Chondrocyte (in vitro differentiated cells): ENCODE measurements around the gene LZIC. TPM values are rescaled to one million over a fixed set of nuclear protein-coding genes. Genes with fewer than 3 reads are reported as not detected.
"Not testable (repeated sequence)": the region's sequence is repeated elsewhere in the genome, so short reads cannot be mapped to it uniquely, and the experiment has no call there.

Experiments
- DNase-seq: peaks from one replicate; pipeline ENCODE4 v3.0.0; 2021; ENCODE audit warnings: mixed read lengths, low spot score
- H3K27ac Mint-ChIP-seq: one replicate; pipeline ENCODE4 v1.8.0; 2021; ENCODE audit warnings: mild to moderate bottlenecking, moderate library complexity, mixed read lengths; ENCODE audit not compliant: unreplicated experiment
- H3K27me3 Mint-ChIP-seq: 2 replicates; pipeline ENCODE4 v1.8.0; 2021; ENCODE audit warnings: low read depth, mixed read lengths
- H3K36me3 Mint-ChIP-seq: 2 replicates; pipeline ENCODE4 v1.8.0; 2021; ENCODE audit warnings: low read depth, mixed read lengths
- H3K4me1 Mint-ChIP-seq: 2 replicates; pipeline ENCODE4 v1.8.0; 2021; ENCODE audit warnings: low read depth, mild to moderate bottlenecking, mixed read lengths
- H3K4me3 Mint-ChIP-seq: one replicate; pipeline ENCODE4 v1.8.0; 2021; ENCODE audit warnings: mild to moderate bottlenecking, moderate library complexity, mixed read lengths; ENCODE audit not compliant: unreplicated experiment
- H3K9me3 Mint-ChIP-seq: 2 replicates; pipeline ENCODE4 v1.8.0; 2021; ENCODE audit warnings: low read depth, mixed read lengths
- CTCF ChIP-seq: fragments of 200-600 bp; sonication (generic); IDR thresholded peaks from 2 replicates; pipeline ENCODE4 v1.5.0; 2021; ENCODE audit warnings: antibody characterized with exemption, mild to moderate bottlenecking, moderate library complexity
- total RNA-seq: library from RNA; stranded (reverse); gene quantifications from 3 replicates; pipeline ENCODE4 v1.2.1, GENCODE V29; 2021

The LZIC gene
- total RNA-seq, 1 donor from 2014 or later: 28.4 TPM

DNA sequence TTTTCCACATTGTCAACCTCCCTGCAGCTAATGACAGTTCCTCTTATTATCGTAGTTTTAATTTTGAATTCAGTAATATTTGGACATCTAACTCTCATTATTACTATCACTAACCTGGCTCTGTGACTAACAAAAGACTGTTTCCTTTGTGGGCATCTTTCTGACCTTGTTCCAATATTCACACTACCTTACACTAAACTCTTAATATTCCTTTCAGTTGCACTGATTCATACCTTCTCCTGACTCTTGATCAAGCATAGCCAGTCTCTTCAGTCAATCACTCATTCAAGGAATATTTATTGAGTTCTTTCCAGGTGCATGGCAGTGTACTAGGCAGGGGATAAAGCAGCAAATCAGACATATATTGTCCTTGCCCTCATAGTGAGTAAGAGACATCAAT, 25.3 kb downstream of the LZIC start:
- no peak for TF ChIP-seq CTCF
- Mint-ChIP-seq H3K4me1 (no peaks in the 10 kb centered on the region), H3K27ac (no peak overlapping the region), H3K36me3 (no peaks in the 10 kb centered on the region), H3K27me3 (no peaks in the 10 kb centered on the region), H3K4me3 (no peak overlapping the region), H3K9me3 (peaks cover 2% of the 10 kb centered on the region)
- no peak for DNase-seq

- H3K4me1 Mint-ChIP-seq, H3K36me3 Mint-ChIP-seq, DNase-seq, H3K4me3 Mint-ChIP-seq, H3K27ac Mint-ChIP-seq, H3K9me3 Mint-ChIP-seq, H3K27me3 Mint-ChIP-seq: not testable (repeated sequence)
These were observed 25.7 kb downstream of the LZIC start for GRCh38 chr1:9917495-9917894.

GRCh38 chr1:9916452-9916851, 26.7 kb downstream of the LZIC start:
- H3K36me3 Mint-ChIP-seq: no peaks in the 10 kb centered on the region
- DNase-seq: no peak
- no peak overlapping the region for H3K27ac Mint-ChIP-seq
- no peak for TF ChIP-seq CTCF
- peaks cover 2% of the 10 kb centered on the region for H3K9me3 Mint-ChIP-seq
- H3K4me3 Mint-ChIP-seq: no peak overlapping the region
- peaks cover 4% of the 10 kb centered on the region for H3K4me1 Mint-ChIP-seq
- no peaks in the 10 kb centered on the region for H3K27me3 Mint-ChIP-seq

DNA sequence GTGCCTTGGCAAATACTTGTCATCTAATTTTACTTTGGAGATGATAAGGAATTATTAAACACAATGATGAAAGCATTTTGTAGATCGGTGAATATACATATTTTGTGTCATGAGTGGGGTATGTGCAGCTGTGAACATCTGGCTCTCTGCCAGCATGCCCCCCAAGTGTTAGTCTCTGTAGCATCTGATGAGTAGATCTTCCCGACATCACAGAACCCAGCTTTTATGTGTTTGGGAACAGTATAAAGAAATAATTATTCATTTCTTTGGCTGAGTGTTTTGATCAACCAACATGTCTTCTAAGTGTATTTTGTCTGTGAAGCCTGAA, 28.6 kb downstream of the LZIC start:
- TF ChIP-seq CTCF: no peak
- H3K27ac Mint-ChIP-seq: no peak overlapping the region
- no peaks in the 10 kb centered on the region for H3K36me3 Mint-ChIP-seq
- DNase-seq: no peak
- no peak overlapping the region for H3K4me3 Mint-ChIP-seq
- H3K27me3 Mint-ChIP-seq: no peaks in the 10 kb centered on the region
- peaks cover 2% of the 10 kb centered on the region for H3K9me3 Mint-ChIP-seq
- H3K4me1 Mint-ChIP-seq: peaks cover 12% of the 10 kb centered on the region

GRCh38 chr1:9912264-9912936, 30.8 kb downstream of the LZIC start:
- H3K9me3 Mint-ChIP-seq: no peaks in the 10 kb centered on the region
- H3K27ac Mint-ChIP-seq: peak overlapping the region; percentile 52
- H3K4me1 Mint-ChIP-seq: peaks cover 24% of the 10 kb centered on the region
- H3K36me3 Mint-ChIP-seq: no peaks in the 10 kb centered on the region
- no peak for TF ChIP-seq CTCF
- H3K27me3 Mint-ChIP-seq: no peaks in the 10 kb centered on the region
- no peak overlapping the region for H3K4me3 Mint-ChIP-seq
- no peak for DNase-seq
